SK-N-SH treated with all-trans-retinoic acid at 6 μM for 48 hours (cell line): Measurements from ENCODE around the gene FLNC.

Experiments used
- ATAC-seq: fragments of 200-7000 bp; cut with Tn5 transposase; 3 replicates; pipeline ENCODE4 v1.9.1; 2020; ENCODE audit warnings: mild to moderate bottlenecking, moderate library complexity
- ARNTL ChIP-seq: fragments of 450-650 bp; formaldehyde crosslinking; IDR thresholded peaks from 2 replicates; pipeline ENCODE4 v1.5.0; 2020; ENCODE audit warnings: low read depth, mild to moderate bottlenecking, moderate library complexity, borderline replicate concordance
- CSDC2 ChIP-seq: fragments of 250-450 bp; sonication (Bioruptor Pico); IDR thresholded peaks from 2 replicates; pipeline ENCODE4 v1.5.0; 2020; ENCODE audit warnings: mild to moderate bottlenecking, moderate library complexity
- CSRNP3 ChIP-seq: fragments of 250-450 bp; sonication (Bioruptor Pico); IDR thresholded peaks from 2 replicates; pipeline ENCODE4 v1.5.1; 2021; ENCODE audit warnings: mild to moderate bottlenecking, moderate library complexity
- GLIS3 ChIP-seq: fragments of 250-450 bp; sonication (Bioruptor Pico); IDR thresholded peaks from 2 replicates; pipeline ENCODE4 v1.5.0; 2020; ENCODE audit warnings: mild to moderate bottlenecking, moderate library complexity
- OSR1 ChIP-seq: fragments of 250-450 bp; sonication (Bioruptor Pico); IDR thresholded peaks from 2 replicates; pipeline ENCODE4 v1.8.0; 2022; ENCODE audit warnings: moderate library complexity, mild to moderate bottlenecking, inconsistent platforms
- PATZ1 ChIP-seq: fragments of 250-450 bp; sonication (Bioruptor Pico); IDR thresholded peaks from 2 replicates; pipeline ENCODE4 v1.8.0; 2020; ENCODE audit warnings: mild to moderate bottlenecking, moderate library complexity, borderline replicate concordance
- POU6F1 ChIP-seq: fragments of 250-450 bp; sonication (Bioruptor Pico); IDR thresholded peaks from 2 replicates; pipeline ENCODE4 v1.8.0; 2021; ENCODE audit warnings: low read depth, mild to moderate bottlenecking, moderate library complexity, borderline replicate concordance
- RARB ChIP-seq: fragments of 250-450 bp; sonication (Bioruptor Pico); IDR thresholded peaks from 2 replicates; pipeline ENCODE4 v1.8.0; 2021; ENCODE audit warnings: mild to moderate bottlenecking, moderate library complexity
- SNAI2 ChIP-seq: fragments of 250-450 bp; sonication (Bioruptor Pico); IDR thresholded peaks from 2 replicates; pipeline ENCODE4 v1.5.0; 2020; ENCODE audit warnings: mild to moderate bottlenecking, moderate library complexity
- TCF4 ChIP-seq: fragments of 250-450 bp; sonication (Bioruptor Pico); IDR thresholded peaks from 2 replicates; pipeline ENCODE4 v1.8.0; 2021; ENCODE audit warnings: mild to moderate bottlenecking, moderate library complexity, borderline replicate concordance
- TOX ChIP-seq: fragments of 250-450 bp; sonication (Bioruptor Pico); IDR thresholded peaks from 2 replicates; pipeline ENCODE4 v1.8.0; 2021; ENCODE audit warnings: mild to moderate bottlenecking, moderate library complexity, borderline replicate concordance
- TSHZ2 ChIP-seq: fragments of 250-450 bp; sonication (Bioruptor Pico); IDR thresholded peaks from 2 replicates; pipeline ENCODE4 v1.5.0; 2020; ENCODE audit warnings: mild to moderate bottlenecking, moderate library complexity
- ZC3H10 ChIP-seq: fragments of 250-450 bp; sonication (Bioruptor Pico); IDR thresholded peaks from 2 replicates; pipeline ENCODE4 v1.5.1; 2021; ENCODE audit warnings: mild to moderate bottlenecking, moderate library complexity
- ZFP3 ChIP-seq: fragments of 250-450 bp; sonication (Bioruptor Pico); IDR thresholded peaks from 2 replicates; pipeline ENCODE4 v1.5.0; 2020; ENCODE audit warnings: mild to moderate bottlenecking, moderate library complexity
- ZFP30 ChIP-seq: fragments of 450-650 bp; formaldehyde crosslinking; IDR thresholded peaks from 2 replicates; pipeline ENCODE4 v1.5.0; 2022; ENCODE audit warnings: mild to moderate bottlenecking, moderate library complexity
- ZNF565 ChIP-seq: fragments of 450-650 bp; formaldehyde crosslinking; conservative IDR thresholded peaks from 2 replicates; pipeline ENCODE4 v1.5.0; 2020; ENCODE audit warnings: low read depth, mild to moderate bottlenecking, moderate library complexity
- ZNF70 ChIP-seq: fragments of 450-650 bp; formaldehyde crosslinking; IDR thresholded peaks from 2 replicates; pipeline ENCODE4 v1.5.0; 2020; ENCODE audit warnings: mild to moderate bottlenecking, moderate library complexity
- ZNF8 ChIP-seq: fragments of 450-650 bp; formaldehyde crosslinking; IDR thresholded peaks from 2 replicates; pipeline ENCODE4 v1.5.0; 2020; ENCODE audit warnings: mild to moderate bottlenecking, moderate library complexity

Gene FLNC

GRCh38 chr7:128858380-128859231, 28.4 kb downstream of the FLNC start:
- no peak for ATAC-seq
- TF ChIP-seq ZNF8 (no peak), PATZ1 (CRISPR knock-in tag) (no peak), ZFP3 (CRISPR knock-in tag) (no peak), TOX (CRISPR knock-in tag) (no peak), TSHZ2 (CRISPR knock-in tag) (no peak), CSDC2 (CRISPR knock-in tag) (no peak), OSR1 (CRISPR knock-in tag) (no peak), SNAI2 (CRISPR knock-in tag) (no peak), ZNF565 (no peak), RARB (CRISPR knock-in tag) (no peak), ZNF70 (no peak), ARNTL (CRISPR knock-in tag) (no peak), POU6F1 (CRISPR knock-in tag) (no peak), ZC3H10 (CRISPR knock-in tag) (no peak)

GRCh38 chr7:128859232-128860157, 29.3 kb downstream of the FLNC start:
- TF ChIP-seq ZC3H10 (CRISPR knock-in tag) = no peak
- TF ChIP-seq TCF4 = no peak
- TF ChIP-seq GLIS3 (CRISPR knock-in tag) = no peak
- no peak for TF ChIP-seq CSDC2 (CRISPR knock-in tag)
- no peak for TF ChIP-seq ZFP30 (CRISPR knock-in tag)
- TF ChIP-seq POU6F1 (CRISPR knock-in tag) = no peak
- TF ChIP-seq CSRNP3 = no peak
- no peak for TF ChIP-seq TSHZ2 (CRISPR knock-in tag)
- no peak for TF ChIP-seq RARB (CRISPR knock-in tag)
- no peak for TF ChIP-seq TOX (CRISPR knock-in tag)
- no peak for TF ChIP-seq ZNF70
- no peak for TF ChIP-seq ZNF565
- TF ChIP-seq PATZ1 (CRISPR knock-in tag) = no peak
- ATAC-seq = no peak
